Right cardiac atrium (tissue), 5 donors: Measurements from ENCODE around the gene CSNK1G1. TPM values are rescaled to one million over a fixed set of nuclear protein-coding genes. Genes with fewer than 3 reads are reported as not detected.
"Not testable (repeated sequence)": the region's sequence is repeated elsewhere in the genome, so short reads cannot be mapped to it uniquely, and the experiment has no call there.

ENCODE experiments used
- ATAC-seq, 2 donors: fragments of 200-7000 bp; cut with Tn5 transposase; one replicate each; pipeline versions ENCODE4 v1.8.0 to v1.9.1; 2020; ENCODE audit warnings: moderate library complexity in 2 of 2, mild to moderate bottlenecking in 1 of 2
- DNase-seq, 3 donors: peaks; one replicate each; pipeline ENCODE4 v3.0.0-alpha.2; 2020
- H3K27ac ChIP-seq: one replicate; pipeline ENCODE4 v1.5.1; 2013; ENCODE audit warnings: mild to moderate bottlenecking, low read length, control low read depth, moderate library complexity
- H3K27me3 ChIP-seq: one replicate; pipeline ENCODE4 v1.6.1; 2013; ENCODE audit not compliant: control insufficient read depth, insufficient read depth
- H3K4me1 ChIP-seq: one replicate; pipeline ENCODE4 v1.6.1; 2013; ENCODE audit warnings: low read length; ENCODE audit not compliant: control insufficient read depth, insufficient read depth
- H3K4me3 ChIP-seq: one replicate; pipeline ENCODE4 v1.5.1; 2013; ENCODE audit warnings: low read length, control low read depth
- H3K9me3 ChIP-seq: one replicate; pipeline ENCODE4 v1.6.1; 2013; ENCODE audit warnings: low read length; ENCODE audit not compliant: control insufficient read depth
- WGBS: extraction: QIAGEN DNeasy Blood & Tissue Kit; methylation state at CpG from one replicate; pipeline ENCODE4 v1.1.7; 2013; 5-methylcytosine and 5-hydroxymethylcytosine counted together
- intact Hi-C, 4 donors: fragments of 100-400 bp; cut with DNase I; formaldehyde crosslinking; loops; one replicate each; pipeline versions ENCODE4 v1.11.0 to v1.14.0; 2022 to 2023
- polyA plus RNA-seq: library from polyadenylated mRNA; stranded (reverse); fragments of 200-250 nt; gene quantifications from one replicate; pipeline ENCODE4 v1.2.3, GENCODE V29; 2013
- total RNA-seq, 4 donors: library from RNA; stranded (reverse); fragmentation: NEBNext Ultra II Directional; extraction: Animal tissue kit (Norgen Biotek cat#: 25700); gene quantifications; one replicate each; pipeline ENCODE4 v1.2.1, GENCODE V29; 2021
- donor health status: healthy with polysubstance abuse.
- donor health status: DM: no; HTN: yes; CAD: no.
- donor health status: DM: no; HTN: no; CAD: no.
- donor health status: DM: no; HTN: yes; CAD: no; lungs with severe emphysema.
- donor health status: DM: yes; HTN: yes; CAD: no.

Gene CSNK1G1
- total and polyA plus RNA-seq, 5 donors = 2.3 to 11.5 (median 7.7) TPM

DNA sequence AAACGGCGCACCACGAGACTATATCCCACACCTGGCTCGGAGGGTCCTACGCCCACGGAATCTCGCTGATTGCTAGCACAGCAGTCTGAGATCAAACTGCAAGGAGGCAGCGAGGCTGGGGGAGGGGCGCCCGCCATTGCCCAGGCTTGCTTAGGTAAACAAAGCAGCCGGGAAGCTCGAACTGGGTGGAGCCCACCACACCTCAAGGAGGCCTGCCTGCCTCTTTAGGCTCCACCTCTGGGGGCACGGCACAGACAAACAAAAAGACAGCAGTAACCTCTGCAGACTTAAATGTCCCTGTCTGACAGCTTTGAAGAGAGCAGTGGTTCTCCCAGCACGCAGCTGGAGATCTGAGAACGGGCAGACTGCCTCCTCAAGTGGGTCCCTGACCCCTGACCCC lies 29.0 kb downstream of the CSNK1G1 start:
- H3K27me3 ChIP-seq, H3K27ac ChIP-seq, ATAC-seq, H3K4me3 ChIP-seq, H3K9me3 ChIP-seq, H3K4me1 ChIP-seq, intact Hi-C loops, DNase-seq: not testable (repeated sequence)
- WGBS = 58% methylated on average over 3 of the region's 15 CpGs

GRCh38 chr15:64326458-64326857 lies 29.5 kb downstream of the CSNK1G1 start:
- H3K27me3 ChIP-seq, H3K4me3 ChIP-seq, H3K27ac ChIP-seq, ATAC-seq, H3K4me1 ChIP-seq, H3K9me3 ChIP-seq, DNase-seq, intact Hi-C loops: not testable (repeated sequence)
- 95% methylated on average over 11 of the region's 20 CpGs for WGBS

DNA sequence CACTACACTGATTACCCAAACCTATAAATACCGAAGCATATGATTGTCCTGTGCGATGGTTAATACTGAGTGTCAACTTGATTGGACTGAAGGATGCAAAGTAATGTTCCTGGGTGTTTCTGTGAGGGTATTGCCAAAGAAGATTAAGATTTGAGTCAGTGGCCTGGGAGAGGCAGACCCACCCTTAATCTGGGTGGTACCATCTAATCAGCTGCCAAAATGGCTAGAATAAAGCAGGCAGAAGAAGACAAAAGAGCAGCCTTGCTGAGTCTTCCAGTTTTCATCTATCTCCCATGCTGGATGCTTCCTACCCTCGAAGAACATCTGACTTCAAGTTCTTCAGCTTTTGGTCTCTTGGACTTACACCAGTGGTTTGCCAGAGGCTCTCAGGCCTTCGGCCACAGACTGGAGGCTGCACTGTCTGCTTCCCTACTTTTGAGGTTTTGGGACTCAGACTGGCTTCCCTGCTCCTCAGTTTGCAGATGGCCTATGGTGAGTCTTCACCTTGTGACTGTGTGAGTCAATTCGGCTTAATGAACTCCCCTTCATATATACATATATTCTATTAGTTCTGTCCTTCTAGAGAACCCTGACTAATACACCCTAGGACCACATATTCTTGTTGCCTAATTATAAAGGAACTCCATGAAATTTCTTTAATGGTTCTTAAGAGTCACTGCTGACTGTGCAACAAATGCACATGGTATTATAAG lies 31.7 kb downstream of the CSNK1G1 start:
- Histone ChIP-seq H3K9me3 (no peaks in the 10 kb centered on the region), H3K27me3 (no peaks in the 10 kb centered on the region), H3K27ac (no peak overlapping the region), H3K4me1 (no peaks in the 10 kb centered on the region), H3K4me3 (no peak overlapping the region)
- no peak for DNase-seq
- WGBS = 88% methylated on average over 5 of the region's 5 CpGs
- ATAC-seq = no peak
- intact Hi-C loops = no loop called here

DNA sequence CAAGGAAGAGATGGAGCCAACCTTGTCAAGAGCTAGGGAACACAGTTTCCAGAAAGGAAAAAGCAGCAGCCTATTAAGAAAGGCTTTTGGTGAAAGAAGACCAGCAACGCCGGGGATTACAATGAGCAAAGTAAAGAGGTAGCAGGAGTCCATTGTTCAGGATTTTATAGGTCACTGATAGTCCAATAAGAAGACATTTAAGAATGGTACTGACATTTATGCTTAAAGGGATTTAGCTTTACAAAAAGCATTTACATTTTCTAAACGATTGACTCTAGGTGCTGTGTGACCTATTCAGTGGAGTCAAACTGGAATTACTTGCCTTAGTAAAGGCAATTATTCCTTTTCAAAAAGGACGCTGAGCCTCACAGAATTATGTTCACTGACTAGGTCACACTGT lies 40.8 kb downstream of the CSNK1G1 start:
- no peaks in the 10 kb centered on the region for H3K27me3 ChIP-seq
- WGBS = 74% methylated on average over 4 of the region's 4 CpGs
- H3K4me1 ChIP-seq = peaks cover 1% of the 10 kb centered on the region
- H3K27ac ChIP-seq = no peak overlapping the region
- no peak for DNase-seq
- no peaks in the 10 kb centered on the region for H3K9me3 ChIP-seq
- H3K4me3 ChIP-seq = no peak overlapping the region
- intact Hi-C loops = no loop called here
- ATAC-seq = no peak

DNA sequence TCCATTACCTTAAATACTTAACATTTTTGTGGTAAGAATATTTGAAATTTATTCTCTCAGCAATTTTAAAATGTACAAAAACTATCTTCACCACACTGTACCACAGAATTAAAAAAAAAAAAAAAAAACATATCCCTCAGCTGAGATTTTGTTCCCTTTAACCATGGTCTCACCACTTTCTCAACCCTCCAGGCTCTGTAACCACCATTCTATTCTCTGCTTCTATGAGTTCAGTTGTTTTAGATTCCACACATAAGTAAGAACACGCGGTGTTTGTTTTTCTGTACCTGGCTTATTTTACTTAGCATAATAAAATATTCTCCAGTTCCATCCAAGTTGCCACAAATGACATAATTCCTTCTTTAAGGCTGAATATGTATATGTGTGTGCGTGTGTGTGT lies 41.5 kb downstream of the CSNK1G1 start:
- no peak for ATAC-seq
- Histone ChIP-seq H3K9me3 (no peaks in the 10 kb centered on the region), H3K4me1 (peaks cover 1% of the 10 kb centered on the region), H3K27me3 (no peaks in the 10 kb centered on the region), H3K27ac (no peak overlapping the region), H3K4me3 (no peak overlapping the region)
- no peak for DNase-seq
- intact Hi-C loops = no loop called here
- WGBS = 96% methylated on average over 3 of the region's 3 CpGs

- no peak for DNase-seq
- H3K27ac ChIP-seq = no peak overlapping the region
- H3K4me3 ChIP-seq = no peak overlapping the region
- no peaks in the 10 kb centered on the region for H3K9me3 ChIP-seq
- no peak for ATAC-seq
- no peaks in the 10 kb centered on the region for H3K27me3 ChIP-seq
- WGBS = 96% methylated on average over 6 of the region's 6 CpGs
- intact Hi-C loops = no loop called here
- H3K4me1 ChIP-seq = peaks cover 1% of the 10 kb centered on the region
Measured at GRCh38 chr15:64311566-64311965, 44.4 kb downstream of the CSNK1G1 start.

GRCh38 chr15:64310036-64310435 lies 45.9 kb downstream of the CSNK1G1 start:
- Histone ChIP-seq H3K27ac (no peak overlapping the region), H3K27me3 (no peaks in the 10 kb centered on the region), H3K4me1 (peaks cover 1% of the 10 kb centered on the region), H3K4me3 (no peak overlapping the region), H3K9me3 (no peaks in the 10 kb centered on the region)
- no peak for ATAC-seq
- DNase-seq = no peak
- intact Hi-C loops = no loop called here

DNA sequence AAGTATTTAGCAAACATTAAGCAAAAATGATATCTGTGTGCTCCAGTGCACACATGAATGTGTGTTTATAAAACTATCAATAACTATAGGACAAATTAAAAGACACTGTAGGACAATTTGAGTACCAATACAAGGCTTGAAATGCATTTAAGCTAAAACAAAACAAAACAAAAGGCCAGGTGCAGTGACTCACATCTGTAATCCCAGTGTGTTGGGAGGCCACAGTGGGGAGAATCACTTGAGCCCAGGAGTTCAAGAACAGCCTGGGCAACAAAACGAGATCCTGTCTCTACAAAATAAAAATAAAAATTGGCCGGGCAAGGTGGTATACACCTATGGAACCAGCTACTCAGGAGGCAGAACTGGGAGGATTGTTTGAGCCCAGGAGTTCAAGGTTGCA lies 50.7 kb downstream of the CSNK1G1 start:
- Histone ChIP-seq H3K4me1 (no peaks in the 10 kb centered on the region), H3K27me3 (no peaks in the 10 kb centered on the region), H3K27ac (no peak overlapping the region), H3K4me3 (no peak overlapping the region), H3K9me3 (no peaks in the 10 kb centered on the region)
- intact Hi-C loops = no loop called here
- DNase-seq (no peak), ATAC-seq (no peak)
- 83% methylated on average over 2 of the region's 2 CpGs for WGBS

- Histone ChIP-seq H3K9me3 (no peaks in the 10 kb centered on the region), H3K4me1 (peaks cover 1% of the 10 kb centered on the region), H3K27me3 (no peaks in the 10 kb centered on the region), H3K4me3 (no peak overlapping the region), H3K27ac (no peak overlapping the region)
- intact Hi-C loops = no loop called here
- ATAC-seq (no peak), DNase-seq (no peak)
- 83% methylated on average over 2 of the region's 2 CpGs for WGBS
Measured at GRCh38 chr15:64289550-64289949, 66.4 kb downstream of the CSNK1G1 start.

GRCh38 chr15:64288999-64289398 lies 67.0 kb downstream of the CSNK1G1 start:
- Histone ChIP-seq H3K4me1 (peaks cover 1% of the 10 kb centered on the region), H3K27ac (no peak overlapping the region), H3K9me3 (no peaks in the 10 kb centered on the region), H3K27me3 (no peaks in the 10 kb centered on the region), H3K4me3 (no peak overlapping the region)
- DNase-seq (no peak), ATAC-seq (no peak)
- 87% methylated on average over 8 of the region's 8 CpGs for WGBS
- intact Hi-C loops = no loop called here

DNA sequence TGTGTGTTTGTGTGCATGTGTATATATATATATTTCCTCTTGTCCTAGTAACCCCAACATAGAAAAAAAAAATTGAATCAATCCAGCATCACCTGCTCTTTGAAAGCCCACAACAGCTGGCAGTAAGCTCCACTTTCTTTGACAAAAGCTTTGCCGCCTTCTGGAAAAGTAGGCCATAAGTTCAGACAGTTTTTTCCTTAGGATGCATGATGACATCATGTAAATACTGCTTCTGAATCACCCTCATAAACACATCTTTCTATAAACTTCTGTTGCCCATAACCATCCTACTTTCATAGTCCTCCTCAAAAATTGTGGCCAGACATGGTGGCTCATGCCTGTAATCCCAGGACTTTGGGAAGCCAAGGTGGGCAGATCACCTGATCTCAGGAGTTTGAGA lies 67.4 kb downstream of the CSNK1G1 start:
- DNase-seq (no peak), ATAC-seq (no peak)
- 91% methylated on average over 1 of the region's 1 CpG for WGBS
- Histone ChIP-seq H3K4me1 (peaks cover 1% of the 10 kb centered on the region), H3K27ac (no peak overlapping the region), H3K9me3 (no peaks in the 10 kb centered on the region), H3K4me3 (no peak overlapping the region), H3K27me3 (no peaks in the 10 kb centered on the region)
- intact Hi-C loops = no loop called here

DNA sequence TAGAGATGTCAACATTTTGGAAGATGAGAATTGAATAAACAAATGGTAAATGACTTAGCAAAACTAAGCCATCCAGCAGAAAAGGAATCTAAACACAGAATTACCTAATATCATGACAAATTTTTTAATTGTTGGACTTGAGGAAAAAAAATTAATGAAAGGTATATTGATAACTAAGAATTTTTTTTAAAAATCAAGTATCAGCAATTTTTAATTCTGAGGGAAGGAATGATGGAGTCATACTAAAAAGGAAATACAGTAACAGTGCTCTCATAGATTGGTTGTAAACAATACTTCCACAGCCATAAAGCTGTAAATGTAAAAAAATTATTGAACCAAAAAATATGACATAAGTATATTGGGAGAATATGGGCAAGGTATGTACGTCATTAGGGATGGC lies 68.0 kb downstream of the CSNK1G1 start:
- peaks cover 1% of the 10 kb centered on the region for H3K4me1 ChIP-seq
- intact Hi-C loops = no loop called here
- no peak for ATAC-seq

More for the DNA sequence above, 68.0 kb downstream of the CSNK1G1 start:
- WGBS = 96% methylated on average over 1 of the region's 1 CpG
- DNase-seq = no peak
- Histone ChIP-seq H3K4me3 (no peak overlapping the region), H3K27me3 (no peaks in the 10 kb centered on the region), H3K27ac (no peak overlapping the region), H3K9me3 (no peaks in the 10 kb centered on the region)
